ENCODE data around the gene OR56A3. TPM values are rescaled to one million over a fixed set of nuclear protein-coding genes. Genes with fewer than 3 reads are reported as not detected.
"Not testable (repeated sequence)": the region's sequence is repeated elsewhere in the genome, so short reads cannot be mapped to it uniquely, and the experiment has no call there.

The OR56A3 gene
- total RNA-seq, 4 donors from 2014 or later: not detected

GRCh38 chr11:5938603-5938965 is 3.5 kb upstream of the OR56A3 start:
- no peak overlapping the region for H3K4me3 ChIP-seq
- H3K4me1 ChIP-seq: no peaks in the 10 kb centered on the region
- no peak for DNase-seq
- no peaks in the 10 kb centered on the region for H3K36me3 ChIP-seq
- TF ChIP-seq CTCF (IDR thresholded peaks at IDR 0.05): no peak
- no peaks in the 10 kb centered on the region for H3K27me3 ChIP-seq
- no peaks in the 10 kb centered on the region for H3K9me3 ChIP-seq
- H3K27ac ChIP-seq: no peak overlapping the region

DNA sequence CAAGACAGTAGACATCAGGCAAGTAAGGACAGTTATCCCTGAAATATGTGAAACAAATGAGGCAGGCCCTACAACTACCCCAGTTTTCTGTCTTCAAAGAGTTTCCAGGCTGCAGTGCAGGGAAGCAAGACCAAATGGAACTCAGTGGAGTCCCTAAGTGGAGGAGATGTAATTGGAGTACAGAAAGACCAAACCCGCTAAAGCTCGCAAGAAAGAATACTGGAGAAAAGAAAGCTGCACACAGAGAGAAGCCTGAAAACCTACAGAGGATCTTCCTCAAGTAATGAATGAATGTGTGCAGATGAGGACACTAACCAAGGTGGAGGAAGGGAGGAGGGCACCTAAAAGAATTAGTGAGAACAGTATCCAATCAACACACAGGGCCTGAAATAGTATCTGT is 1.3 kb upstream of the OR56A3 start:
- Histone ChIP-seq H3K27me3 (no peaks in the 10 kb centered on the region), H3K27ac (no peak overlapping the region), H3K36me3 (no peaks in the 10 kb centered on the region), H3K9me3 (no peaks in the 10 kb centered on the region), H3K4me3 (no peak overlapping the region), H3K4me1 (no peaks in the 10 kb centered on the region)
- no peak for TF ChIP-seq CTCF (IDR thresholded peaks at IDR 0.05)
- TF ChIP-seq POLR2A (IDR thresholded peaks at IDR 0.05): no peak
- DNase-seq: no peak

DNA sequence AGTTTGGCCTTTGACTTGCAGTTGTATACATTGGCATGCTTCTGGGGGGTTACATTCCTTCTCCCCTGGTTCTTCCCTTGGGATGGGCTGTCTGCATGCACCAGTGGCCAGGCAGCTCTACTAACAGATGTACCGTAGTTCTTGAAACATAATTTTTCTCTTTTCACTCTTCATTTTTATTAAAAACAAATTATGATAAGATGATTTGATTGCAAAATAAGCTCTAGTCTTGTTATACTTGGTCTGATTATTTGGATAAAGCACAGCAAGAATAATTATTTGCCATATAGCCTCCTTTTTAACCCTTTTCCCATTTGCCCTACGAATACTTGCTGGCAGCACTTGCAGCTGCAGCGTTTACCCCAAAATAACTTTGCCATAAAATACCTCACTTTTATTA is 13.5 kb downstream of the OR56A3 start:
- no peak overlapping the region for H3K4me3 ChIP-seq
- no peak overlapping the region for H3K27ac ChIP-seq
- H3K27me3 ChIP-seq: no peaks in the 10 kb centered on the region
- no peaks in the 10 kb centered on the region for H3K4me1 ChIP-seq
- DNase-seq: no peak
- peaks cover 0 to 3% (median 0%) of the 10 kb centered on the region in 4 donors for H3K9me3 ChIP-seq
- H3K36me3 ChIP-seq: no peaks in the 10 kb centered on the region
- no peak for TF ChIP-seq POLR2A (IDR thresholded peaks at IDR 0.05)
- TF ChIP-seq CTCF (IDR thresholded peaks at IDR 0.05): no peak

DNA sequence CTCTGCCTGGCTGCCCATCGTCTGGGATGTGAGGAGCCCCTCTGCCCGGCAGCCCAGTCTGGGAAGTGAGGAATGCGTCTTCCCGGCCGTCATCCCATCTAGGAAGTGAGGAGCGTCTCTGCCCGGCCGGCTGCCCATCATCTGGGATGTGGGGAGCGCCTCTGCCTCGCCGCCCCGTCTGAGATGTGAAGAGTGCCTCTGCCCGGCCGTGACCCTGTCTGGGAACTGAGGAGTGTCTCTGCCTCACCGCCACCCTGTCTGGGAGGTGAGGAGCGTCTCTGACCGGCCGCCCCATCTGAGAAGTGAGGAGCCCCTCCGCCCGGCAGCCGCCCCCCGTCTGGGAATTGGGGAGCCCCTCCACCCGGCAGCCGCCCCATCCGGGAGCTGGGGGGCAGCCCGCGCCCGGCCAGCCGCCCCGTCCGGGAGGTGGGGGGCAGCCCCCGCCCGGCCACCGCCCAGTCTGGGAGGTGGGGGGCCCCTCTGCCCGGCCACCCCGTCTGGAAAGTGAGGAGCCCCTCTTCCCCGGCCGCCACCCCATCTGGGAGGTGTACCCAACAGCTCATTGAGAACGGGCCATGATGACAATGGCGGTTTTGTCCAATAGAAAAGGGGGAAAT is 18.8 kb downstream of the OR56A3 start:
- DNase-seq, H3K4me1 ChIP-seq, H3K27me3 ChIP-seq, H3K36me3 ChIP-seq, H3K4me3 ChIP-seq, H3K27ac ChIP-seq, H3K9me3 ChIP-seq: not testable (repeated sequence)

DNA sequence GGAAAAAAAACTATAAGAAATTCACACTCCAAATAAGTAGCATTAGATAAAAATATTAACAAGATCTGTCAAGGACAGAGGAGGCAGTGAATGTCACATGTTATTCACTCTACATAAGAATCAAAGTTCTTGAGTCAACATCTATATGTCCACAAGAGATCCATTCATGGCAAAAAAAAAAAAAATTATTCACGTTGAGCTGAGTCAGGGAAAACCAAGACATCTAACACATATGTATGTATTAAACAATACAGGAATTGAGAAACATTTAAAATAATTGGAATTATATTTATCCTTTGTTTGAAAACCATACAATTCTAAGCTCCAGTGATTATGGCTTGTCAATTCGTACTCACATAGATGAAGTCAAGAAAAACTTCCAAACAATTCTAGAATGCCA is 24.9 kb downstream of the OR56A3 start:
- Histone ChIP-seq H3K4me1 (no peaks in the 10 kb centered on the region), H3K36me3 (no peaks in the 10 kb centered on the region), H3K4me3 (no peak overlapping the region), H3K27ac (no peak overlapping the region), H3K9me3 (peaks cover 0 to 3% (median 0%) of the 10 kb centered on the region in 4 donors), H3K27me3 (no peaks in the 10 kb centered on the region)
- no peak for DNase-seq
- TF ChIP-seq CTCF (IDR thresholded peaks at IDR 0.05) (no peak), POLR2A (IDR thresholded peaks at IDR 0.05) (no peak)

- TF ChIP-seq POLR2A (IDR thresholded peaks at IDR 0.05) (no peak), CTCF (IDR thresholded peaks at IDR 0.05) (no peak)
- H3K36me3 ChIP-seq: no peaks in the 10 kb centered on the region
- H3K4me3 ChIP-seq: no peak overlapping the region
- H3K27me3 ChIP-seq: no peaks in the 10 kb centered on the region
- no peaks in the 10 kb centered on the region for H3K4me1 ChIP-seq
- DNase-seq: no peak
- peaks cover 0 to 3% (median 0%) of the 10 kb centered on the region in 4 donors for H3K9me3 ChIP-seq
- no peak overlapping the region for H3K27ac ChIP-seq
These were observed 25.7 kb downstream of the OR56A3 start for GRCh38 chr11:5967708-5968107.
